Smooth muscle cell of trachea (primary cell): ENCODE results near the gene OVOL3. TPM values are rescaled to one million over a fixed set of nuclear protein-coding genes. Genes with fewer than 3 reads are reported as not detected.

Source experiments
- total RNA-seq: library from RNA; depleted of rRNA; stranded (reverse); fragments of >200 nt; gene quantifications from 2 replicates; pipeline ENCODE4 v1.2.1, GENCODE V29; 2014

Gene OVOL3
- total RNA-seq = not detected in 2 replicates

DNA sequence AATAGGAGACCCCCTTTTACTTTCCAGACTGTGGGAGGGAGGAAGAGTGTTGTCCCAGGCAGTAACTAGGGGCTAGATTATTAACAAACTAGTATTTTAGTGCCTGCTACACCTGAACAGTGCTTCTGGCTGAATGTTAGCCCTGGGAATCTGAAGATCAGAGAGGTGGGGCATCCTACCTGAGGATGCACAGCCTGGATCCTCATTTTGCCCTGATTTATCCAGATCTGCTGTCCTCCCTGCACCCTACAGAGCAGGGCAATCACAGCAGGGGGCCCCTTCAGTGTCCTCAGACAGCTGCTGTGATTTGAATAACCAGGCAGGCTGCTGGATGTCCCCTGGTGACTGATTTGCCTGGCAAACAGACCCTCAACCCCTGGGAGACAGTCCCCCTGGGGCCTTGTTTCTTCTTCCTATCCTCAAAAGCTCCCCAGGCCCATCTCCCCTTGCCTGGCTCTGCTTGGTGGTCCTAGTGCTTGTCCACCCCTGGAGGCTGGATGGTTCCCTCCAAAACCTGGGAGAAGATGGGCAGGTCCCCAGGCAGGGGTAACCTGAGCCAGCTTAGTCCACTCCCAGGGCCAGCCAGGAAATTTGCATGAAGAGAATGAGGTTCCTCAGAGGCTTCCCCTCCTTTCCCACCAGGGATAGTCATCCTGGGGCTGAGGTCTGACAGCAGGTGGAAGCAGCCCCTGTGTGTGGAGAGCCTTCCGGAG is at the start of gene OVOL3:
OVOL3 (plus strand) TSS at position 657 of the 713 bp plus-strand sequence. CDS start 60 bp downstream, outside the sequence.

DNA sequence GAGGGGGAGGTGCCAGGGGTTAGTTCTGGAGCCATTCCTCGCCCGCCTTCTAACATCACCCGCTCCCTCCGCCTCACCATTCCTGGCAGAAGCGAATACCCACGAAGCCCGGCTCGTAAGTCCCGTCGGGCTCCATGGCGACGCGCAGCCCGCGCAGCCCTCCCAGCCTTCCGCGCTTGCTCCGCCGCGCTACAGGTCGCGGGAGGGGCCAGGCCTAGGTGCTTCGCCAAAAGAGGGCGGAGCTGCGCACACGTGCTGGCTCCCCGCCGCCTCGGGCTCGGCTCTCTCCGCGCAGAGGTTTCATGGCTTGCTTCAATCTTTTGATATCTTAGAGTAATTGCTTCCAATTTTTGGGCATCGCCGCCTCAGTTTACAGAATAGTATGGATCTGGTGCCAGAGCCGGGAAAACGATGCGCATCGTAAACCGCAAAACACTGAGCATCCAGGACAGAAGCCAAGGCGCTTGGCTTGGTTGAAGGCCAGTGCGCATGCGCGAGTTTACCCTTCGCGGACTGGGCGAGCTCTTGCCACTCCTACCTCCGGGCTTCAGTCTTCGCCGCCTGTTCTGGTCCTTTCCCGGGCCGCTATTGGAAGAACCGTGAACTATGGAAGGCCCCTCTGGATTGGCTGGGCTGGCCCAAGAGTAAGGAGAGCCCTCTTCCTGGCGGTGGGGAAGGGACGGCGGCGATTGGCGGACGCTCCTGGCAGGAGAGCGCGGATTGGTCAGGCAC is 3.9 kb downstream of the OVOL3 start, which contains the start of gene POLR2I:
POLR2I (minus strand) TSS at position 155 of the 732 bp plus-strand sequence; CDS start at position 136, 19 bp downstream.

DNA sequence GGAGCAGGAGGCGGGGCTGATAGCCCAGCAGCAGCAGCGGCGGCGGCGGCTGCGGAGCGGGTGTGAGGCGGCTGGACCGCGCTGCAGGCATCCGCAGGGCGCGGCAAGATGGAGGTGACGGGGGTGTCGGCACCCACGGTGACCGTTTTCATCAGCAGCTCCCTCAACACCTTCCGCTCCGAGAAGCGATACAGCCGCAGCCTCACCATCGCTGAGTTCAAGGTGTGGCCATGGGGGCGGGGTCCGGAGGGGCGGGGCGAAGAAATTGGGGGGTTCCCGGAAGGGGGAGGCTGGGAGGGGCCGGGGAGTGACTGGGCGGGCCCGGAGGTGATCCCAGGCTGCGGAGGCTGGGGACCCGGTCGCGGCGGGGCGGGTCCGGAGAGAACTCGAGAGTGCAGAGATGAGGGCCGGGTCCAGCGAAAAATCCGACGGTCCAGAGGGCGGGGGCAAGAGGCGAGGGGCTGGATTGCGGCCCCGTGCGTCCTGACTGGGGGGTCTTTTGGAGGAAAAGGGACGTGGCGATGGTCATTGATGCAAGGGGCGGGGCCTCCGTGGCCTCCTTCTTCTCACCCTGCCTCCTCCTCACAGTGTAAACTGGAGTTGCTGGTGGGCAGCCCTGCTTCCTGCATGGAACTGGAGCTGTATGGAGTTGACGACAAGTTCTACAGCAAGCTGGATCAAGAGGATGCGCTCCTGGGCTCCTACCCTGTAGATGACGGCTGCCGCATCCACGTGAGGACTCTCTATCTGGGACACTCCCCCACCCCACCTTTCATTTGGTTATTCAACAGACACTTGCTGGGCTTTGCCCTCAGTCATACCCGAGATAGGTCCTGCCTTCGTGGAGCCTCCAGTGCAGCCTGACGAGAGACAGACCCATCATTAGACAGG is 4.8 kb downstream of the OVOL3 start, which contains the start of gene TBCB:
TBCB (plus strand) TSS at position 16 of the 891 bp plus-strand sequence; CDS start at position 109, 93 bp downstream.

DNA sequence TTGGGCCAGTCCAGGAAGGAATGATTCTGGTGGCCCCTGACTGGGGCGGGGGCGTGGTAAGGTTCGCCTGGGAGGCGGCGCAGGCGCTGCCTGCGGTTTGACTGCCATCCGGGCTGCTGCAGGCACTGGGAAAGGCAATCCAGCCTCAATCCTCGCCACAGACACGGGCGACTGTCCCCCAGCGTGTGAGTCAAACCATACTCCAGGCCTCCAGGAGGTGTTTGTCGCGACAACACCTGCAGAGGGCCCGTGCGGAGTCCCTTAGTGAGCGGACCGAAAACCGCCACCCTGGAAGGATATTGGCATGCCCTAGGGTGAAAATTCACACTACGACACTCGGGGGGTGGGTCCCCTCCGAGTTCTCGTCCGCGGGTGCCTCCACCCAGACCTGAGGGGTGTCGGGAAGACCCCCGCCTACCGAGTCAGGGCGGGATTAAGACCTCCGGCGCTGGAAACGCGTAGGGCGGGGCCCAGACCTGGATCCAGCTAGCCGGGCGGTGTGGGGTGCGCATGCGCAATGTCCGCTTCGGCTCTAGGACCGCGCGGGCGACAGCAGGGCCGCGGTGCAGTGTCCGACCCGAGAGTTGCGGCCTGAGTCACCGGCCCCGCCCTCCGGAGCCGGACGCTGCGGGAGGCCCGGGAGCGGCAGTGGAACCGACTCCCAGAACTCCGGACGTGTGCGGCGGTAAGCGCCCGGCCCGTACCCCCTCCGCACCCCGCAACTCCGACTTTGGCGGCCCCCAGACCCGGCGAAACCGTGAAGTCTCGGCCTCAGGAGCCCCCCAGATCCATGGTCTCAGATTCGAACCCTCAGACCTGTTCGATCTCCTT is 28.7 kb downstream of the OVOL3 start, which contains the start of gene CAPNS1:
CAPNS1 (plus strand) TSS at position 594 of the 831 bp plus-strand sequence. CDS start 946 bp downstream, outside the sequence.

DNA sequence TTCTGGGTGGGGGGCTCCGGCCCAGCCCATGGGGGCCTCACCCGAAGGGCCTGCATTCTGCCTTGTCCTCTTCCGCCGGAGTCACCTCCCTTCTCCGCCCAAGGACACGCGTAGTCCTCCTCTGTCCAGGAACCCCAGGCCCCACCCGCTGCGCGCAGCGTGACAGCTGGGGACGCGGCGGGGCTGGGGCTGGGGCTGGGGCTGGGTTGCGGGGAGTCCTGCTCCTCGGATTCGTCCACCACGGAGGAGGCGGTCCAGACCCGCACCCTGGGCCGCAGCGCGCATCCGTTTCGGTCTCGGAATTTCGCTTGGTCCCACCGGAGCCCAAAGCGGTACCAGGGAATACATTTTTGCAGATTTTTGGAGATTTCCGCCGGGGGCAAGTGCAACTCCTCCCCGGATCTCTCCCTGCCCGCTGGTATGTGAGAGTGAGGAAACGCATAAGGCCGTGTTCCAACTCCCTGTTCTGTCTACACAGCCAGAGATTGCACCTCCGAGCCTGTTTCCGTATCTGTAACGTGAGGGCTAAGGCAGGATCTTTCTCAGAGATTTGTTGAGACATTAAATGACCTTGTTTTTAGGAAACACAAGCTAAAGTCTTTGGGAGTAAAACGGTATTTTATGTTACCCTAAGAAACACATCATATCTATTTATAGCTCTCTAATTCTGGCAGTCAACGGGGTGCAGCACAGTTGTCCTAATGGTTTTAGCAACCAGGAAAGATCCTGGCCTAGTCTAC is 41.6 kb downstream of the OVOL3 start, which contains the start of gene COX7A1:
COX7A1 (minus strand) TSS at position 96 of the 740 bp plus-strand sequence; CDS start at position 56, 40 bp downstream.

Other genes with a start within 250 kb of the OVOL3 start
- 5.1 and 11.7 TPM in 2 replicates for gene APLP1, start 242.6 kb upstream of the OVOL3 start, total RNA-seq
- gene NFKBID, start 210.6 kb upstream of the OVOL3 start, total RNA-seq = 3.2 and 3.6 TPM in 2 replicates
- gene HCST, start 208.6 kb upstream of the OVOL3 start, total RNA-seq = 0.87 and 1.8 TPM in 2 replicates
- 0.33 TPM in 1 of 2 replicates, not detected in the other for gene TYROBP, start 202.8 kb upstream of the OVOL3 start, total RNA-seq
- 2.5 and 6.3 TPM in 2 replicates for gene LRFN3, start 174.8 kb upstream of the OVOL3 start, total RNA-seq
- gene SDHAF1, start 116.0 kb upstream of the OVOL3 start, total RNA-seq = 8.9 and 12.9 TPM in 2 replicates
- gene SYNE4, start 102.3 kb upstream of the OVOL3 start, total RNA-seq = 0.15 and 0.50 TPM in 2 replicates
- 18.9 and 22.8 TPM in 2 replicates for gene ALKBH6, start 96.9 kb upstream of the OVOL3 start, total RNA-seq
- 19.3 and 30.8 TPM in 2 replicates for gene CLIP3, start 78.3 kb upstream of the OVOL3 start, total RNA-seq
- gene THAP8, start 56.9 kb upstream of the OVOL3 start, total RNA-seq = 4.5 and 6.5 TPM in 2 replicates
- gene WDR62, start 56.2 kb upstream of the OVOL3 start, total RNA-seq = 0.50 and 6.4 TPM in 2 replicates
- 46.1 and 64.7 TPM in 2 replicates for gene POLR2I, start 3.7 kb downstream of the OVOL3 start, total RNA-seq
- 270 and 326 TPM in 2 replicates for gene TBCB, start 4.3 kb downstream of the OVOL3 start, total RNA-seq
- 413 and 501 TPM in 2 replicates for gene CAPNS1, start 28.9 kb downstream of the OVOL3 start, total RNA-seq
- gene COX7A1, start 41.3 kb downstream of the OVOL3 start, total RNA-seq = 8.3 and 50.6 TPM in 2 replicates
- gene ZNF565, start 103.5 kb downstream of the OVOL3 start, total RNA-seq = 6.0 and 7.3 TPM in 2 replicates
- gene ZNF146, start 104.0 kb downstream of the OVOL3 start, total RNA-seq = 73.4 and 118 TPM in 2 replicates